GM19455 (cell line): Measurements from ENCODE around the gene FICD.
A peak's percentile ranks its signal among the peaks of the same experiment; 100 is the strongest.

ENCODE experiments used
- ATAC-seq: cut with Tn5 transposase; IDR thresholded peaks from one replicate; pipeline ENCODE4 v1.9.1; 2021; ENCODE audit not compliant: unreplicated experiment

FICD gene

GRCh38 chr12:108565146-108565545 lies 50.1 kb downstream of the FICD start:
- no peak for ATAC-seq

- ATAC-seq = no peak
These were observed 50.9 kb downstream of the FICD start for GRCh38 chr12:108565976-108566375.

GRCh38 chr12:108566452-108566851 lies 51.4 kb downstream of the FICD start:
- no peak for ATAC-seq

GRCh38 chr12:108567406-108568337 lies 52.6 kb downstream of the FICD start:
- no peak for ATAC-seq

- ATAC-seq = peak; percentile 80
These were observed 53.5 kb downstream of the FICD start for GRCh38 chr12:108568338-108569154.
